ENCODE data around the gene QKI.

DNA sequence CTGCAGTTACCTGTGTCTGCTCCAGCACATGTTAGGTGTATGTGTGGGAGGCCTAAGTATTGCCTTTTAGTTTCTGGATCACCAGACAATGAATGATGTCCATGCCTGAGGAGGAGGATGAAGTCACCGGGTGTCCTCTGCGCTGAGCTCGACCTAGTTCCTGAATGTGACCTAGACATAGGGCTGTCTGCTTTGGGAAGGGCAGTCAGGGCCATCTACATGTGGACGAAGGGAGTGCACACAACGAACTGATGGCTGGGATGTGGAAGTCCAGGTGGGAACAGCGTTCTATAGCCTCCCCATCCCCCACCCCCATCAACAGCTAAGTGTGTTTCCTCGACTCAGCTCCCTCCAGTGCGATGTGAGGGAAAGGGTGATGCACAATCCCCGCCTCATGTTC, 186.3 kb downstream of the QKI start:
- TF ChIP-seq, protein P1, sequence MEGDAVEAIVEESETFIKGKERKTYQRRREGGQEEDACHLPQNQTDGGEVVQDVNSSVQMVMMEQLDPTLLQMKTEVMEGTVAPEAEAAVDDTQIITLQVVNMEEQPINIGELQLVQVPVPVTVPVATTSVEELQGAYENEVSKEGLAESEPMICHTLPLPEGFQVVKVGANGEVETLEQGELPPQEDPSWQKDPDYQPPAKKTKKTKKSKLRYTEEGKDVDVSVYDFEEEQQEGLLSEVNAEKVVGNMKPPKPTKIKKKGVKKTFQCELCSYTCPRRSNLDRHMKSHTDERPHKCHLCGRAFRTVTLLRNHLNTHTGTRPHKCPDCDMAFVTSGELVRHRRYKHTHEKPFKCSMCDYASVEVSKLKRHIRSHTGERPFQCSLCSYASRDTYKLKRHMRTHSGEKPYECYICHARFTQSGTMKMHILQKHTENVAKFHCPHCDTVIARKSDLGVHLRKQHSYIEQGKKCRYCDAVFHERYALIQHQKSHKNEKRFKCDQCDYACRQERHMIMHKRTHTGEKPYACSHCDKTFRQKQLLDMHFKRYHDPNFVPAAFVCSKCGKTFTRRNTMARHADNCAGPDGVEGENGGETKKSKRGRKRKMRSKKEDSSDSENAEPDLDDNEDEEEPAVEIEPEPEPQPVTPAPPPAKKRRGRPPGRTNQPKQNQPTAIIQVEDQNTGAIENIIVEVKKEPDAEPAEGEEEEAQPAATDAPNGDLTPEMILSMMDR (IDR thresholded peaks at IDR 0.05), result no peak
- TF ChIP-seq POLR2A (IDR thresholded peaks at IDR 0.05), result no peak
